8988T (cell line): ENCODE measurements around the gene CDC37.

ENCODE experiments used
- DNase-seq: peaks from one replicate; pipeline ENCODE4 v3.0.0; 2011

CDC37 gene

GRCh38 chr19:10352764-10353671, 50.3 kb downstream of the CDC37 start:
- DNase-seq: no peak

- no peak for DNase-seq
Observed at GRCh38 chr19:10346509-10346908, 56.8 kb downstream of the CDC37 start.

GRCh38 chr19:10344780-10345179, 58.6 kb downstream of the CDC37 start:
- no peak for DNase-seq

GRCh38 chr19:10343495-10343894, 59.8 kb downstream of the CDC37 start:
- no peak for DNase-seq
